Vagina (tissue), 2 donors: Measurements from ENCODE around the gene AVPR2. TPM values are rescaled to one million over a fixed set of nuclear protein-coding genes. Genes with fewer than 3 reads are reported as not detected.
A peak's percentile ranks its signal among the peaks of the same experiment; 100 is the strongest.

Source experiments
- DNase-seq, 2 donors: peaks; one replicate each; pipeline ENCODE4 v3.0.0-alpha.2; 2017; ENCODE audit errors: extremely low spot score in 2 of 2
- H3K27ac ChIP-seq: fragments of 200-600 bp; sonication (generic); one replicate; pipeline ENCODE4 v1.5.1; 2019
- H3K27me3 ChIP-seq: fragments of 200-600 bp; sonication (generic); one replicate; pipeline ENCODE4 v1.5.1; 2019
- H3K36me3 ChIP-seq, 2 donors: fragments of 200-600 bp; sonication (generic); one replicate each; pipeline ENCODE4 v1.5.1; 2017 to 2019
- H3K4me1 ChIP-seq: fragments of 200-600 bp; sonication (generic); one replicate; pipeline ENCODE4 v1.5.1; 2019
- H3K4me3 ChIP-seq, 2 donors: fragments of 200-600 bp; sonication (generic); 1 replicate in 1 of 2; 2 replicates in 1 of 2; pipeline ENCODE4 v1.5.1; 2016 to 2019
- H3K9me3 ChIP-seq: fragments of 200-600 bp; sonication (generic); one replicate; pipeline ENCODE4 v1.5.1; 2019
- CTCF ChIP-seq, 3 experiments: fragments of 450-650 bp in 2 of 3; fragments of 200-600 bp in 1 of 3; sonication (generic) in 1 of 3; IDR thresholded peaks; one replicate each; pipeline ENCODE4 v1.5.1; 2017 to 2019; ENCODE audit warnings: antibody characterized with exemption in 3 of 3, mild to moderate bottlenecking in 2 of 3, moderate library complexity in 2 of 3
- POLR2A ChIP-seq, 2 donors: fragments of 450-650 bp; IDR thresholded peaks; one replicate each; pipeline ENCODE4 v1.6.1; 2017; ENCODE audit warnings: antibody characterized with exemption in 2 of 2, mild to moderate bottlenecking in 2 of 2, moderate library complexity in 2 of 2
- POLR2AphosphoS5 ChIP-seq, 2 donors: sonication (generic); formaldehyde crosslinking; IDR thresholded peaks; one replicate each; pipeline ENCODE4 v1.9.0; 2017; ENCODE audit warnings: antibody characterized with exemption in 2 of 2, mild to moderate bottlenecking in 2 of 2, low read depth in 1 of 2; ENCODE audit not compliant: insufficient read depth in 1 of 2
- intact Hi-C: fragments of 100-400 bp; cut with DNase I; formaldehyde crosslinking; loops from one replicate; pipeline ENCODE4 v1.15.1; 2023
- total RNA-seq: library from RNA; depleted of rRNA; stranded (reverse); fragments of >200 nt; gene quantifications from one replicate; pipeline ENCODE4 v1.2.3, GENCODE V29; 2016

Gene AVPR2
- total RNA-seq, 1 donor from 2014 or later: 4.9 TPM

DNA sequence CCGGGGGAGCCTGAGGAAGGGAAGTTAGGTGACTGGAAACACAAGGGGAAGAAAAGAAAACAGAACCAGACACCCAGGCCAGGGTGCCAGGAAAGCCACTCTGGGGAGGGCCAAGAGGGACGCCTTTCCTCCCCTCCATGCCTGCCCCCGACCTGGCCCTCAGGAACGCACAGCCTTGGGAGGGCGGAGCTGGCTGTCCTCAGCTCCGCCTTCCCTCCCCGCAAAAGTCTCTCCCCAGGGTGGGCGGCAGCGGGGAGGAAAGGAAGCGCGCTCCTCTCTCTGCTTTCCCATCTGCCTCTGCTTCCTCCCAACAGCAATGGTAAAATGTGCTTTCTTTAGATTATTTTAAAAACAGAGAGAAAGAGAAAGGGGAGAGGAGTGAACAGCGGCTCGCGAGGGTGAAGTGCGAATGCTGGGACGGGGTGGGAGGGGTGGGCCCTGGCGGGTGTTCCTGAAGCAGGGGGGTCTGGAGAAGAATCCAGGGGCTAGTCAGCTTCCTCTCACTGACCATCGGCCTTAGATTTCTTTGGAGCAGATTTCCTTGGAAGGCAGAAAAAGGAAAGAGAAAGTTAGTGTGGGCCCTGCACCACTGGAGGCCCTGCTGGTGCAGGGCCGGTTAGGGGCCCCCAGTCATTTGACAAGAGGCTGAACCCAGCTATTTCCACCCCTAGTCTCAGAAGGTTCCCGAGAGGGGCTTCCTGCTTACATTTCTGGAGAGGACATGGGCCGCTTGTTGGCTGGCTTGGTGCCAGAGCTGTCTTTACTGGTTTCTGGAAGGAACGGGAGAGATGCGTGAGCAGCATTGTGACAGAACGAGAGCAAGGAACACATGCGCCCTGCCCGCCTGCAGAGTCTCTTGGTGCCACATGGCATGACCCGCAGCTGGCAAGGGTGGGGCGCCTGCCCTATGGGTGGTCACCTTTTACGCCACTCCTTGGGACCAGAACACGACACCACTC is 44.7 kb downstream of the AVPR2 start:
- Histone ChIP-seq H3K27me3 (no peaks in the 10 kb centered on the region), H3K27ac (peak overlapping the region; percentile 28), H3K36me3 (peaks cover 0 to 36% of the 10 kb centered on the region in 2 donors), H3K4me1 (no peaks in the 10 kb centered on the region), H3K9me3 (no peaks in the 10 kb centered on the region), H3K4me3 (no peak overlapping the region)
- DNase-seq: no peak
- TF ChIP-seq POLR2AphosphoS5 (IDR thresholded peaks at IDR 0.05; ENCODE audit: insufficient read depth in 1 of 2, low read depth in 1 of 2) (no peak), CTCF (IDR thresholded peaks at IDR 0.05) (no peak), POLR2A (IDR thresholded peaks at IDR 0.05) (no peak)
- intact Hi-C loops: loop anchor here (2.0 kb wide), 1 partner anchor 186 kb away; no protein-coding TSS in a partner anchor

- DNase-seq: no peak
- intact Hi-C loops: no loop called here
- TF ChIP-seq CTCF (IDR thresholded peaks at IDR 0.05) (no peak), POLR2A (IDR thresholded peaks at IDR 0.05) (no peak), POLR2AphosphoS5 (IDR thresholded peaks at IDR 0.05; ENCODE audit: insufficient read depth in 1 of 2, low read depth in 1 of 2) (no peak)
- Histone ChIP-seq H3K4me1 (no peaks in the 10 kb centered on the region), H3K9me3 (no peaks in the 10 kb centered on the region), H3K27me3 (no peaks in the 10 kb centered on the region), H3K4me3 (no peak overlapping the region), H3K36me3 (peaks cover 0 to 46% of the 10 kb centered on the region in 2 donors), H3K27ac (peak overlapping the region; percentile 28)
These were observed 45.7 kb downstream of the AVPR2 start for GRCh38 chrX:153950127-153950526.

DNA sequence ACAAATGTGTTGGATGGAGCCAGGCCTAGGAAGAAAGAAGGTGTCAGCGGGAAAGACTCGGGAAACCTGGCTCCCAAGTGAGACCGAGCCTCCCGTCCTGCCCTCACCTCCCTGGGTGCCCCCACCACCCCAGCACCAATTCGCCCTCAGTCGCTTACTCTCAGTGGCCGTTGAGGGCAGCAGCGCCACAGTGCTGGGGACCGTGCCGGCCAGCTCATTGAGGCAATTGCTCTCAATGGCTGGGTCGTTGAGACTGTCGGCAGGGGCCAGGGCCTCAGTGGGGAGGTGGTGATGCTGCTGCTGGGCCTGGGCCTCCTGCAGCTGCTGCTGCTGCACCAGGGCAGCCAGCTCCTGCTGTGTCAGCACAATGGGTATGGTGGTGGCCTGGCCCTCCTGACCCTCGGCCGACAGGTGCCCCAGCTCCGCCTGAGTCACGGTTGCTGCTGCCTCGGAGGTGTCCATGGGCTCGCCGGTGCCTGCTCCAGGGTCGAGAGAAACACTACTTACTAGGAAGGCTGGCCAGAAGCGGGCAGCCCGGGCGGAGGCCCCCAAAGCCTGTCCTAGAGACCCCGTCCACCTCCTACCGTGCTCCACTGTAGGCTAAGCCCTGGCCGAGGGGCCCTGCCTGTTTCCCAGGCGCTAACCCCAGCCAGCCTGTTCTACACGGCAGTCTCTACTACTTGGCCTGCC is 47.4 kb downstream of the AVPR2 start:
- TF ChIP-seq CTCF (IDR thresholded peaks at IDR 0.05): no peak
- no peak for TF ChIP-seq POLR2A (IDR thresholded peaks at IDR 0.05)
- no peak for TF ChIP-seq POLR2AphosphoS5 (IDR thresholded peaks at IDR 0.05; ENCODE audit: insufficient read depth in 1 of 2, low read depth in 1 of 2)
- peaks cover 0 to 60% of the 10 kb centered on the region in 2 donors for H3K36me3 ChIP-seq
- no peak overlapping the region for H3K27ac ChIP-seq
- H3K27me3 ChIP-seq: no peaks in the 10 kb centered on the region
- no peak for DNase-seq
- no peaks in the 10 kb centered on the region for H3K4me1 ChIP-seq
- intact Hi-C loops: no loop called here
- H3K9me3 ChIP-seq: no peaks in the 10 kb centered on the region
- peak overlapping the region in 1 of 2 donors; percentile 8 for H3K4me3 ChIP-seq

- no peaks in the 10 kb centered on the region for H3K4me1 ChIP-seq
- intact Hi-C loops: no loop called here
- TF ChIP-seq POLR2A (IDR thresholded peaks at IDR 0.05): no peak
- no peak for TF ChIP-seq CTCF (IDR thresholded peaks at IDR 0.05)
- no peak for TF ChIP-seq POLR2AphosphoS5 (IDR thresholded peaks at IDR 0.05; ENCODE audit: insufficient read depth in 1 of 2, low read depth in 1 of 2)
These were observed 48.0 kb downstream of the AVPR2 start for GRCh38 chrX:153952373-153953026.

More at GRCh38 chrX:153952373-153953026, 48.0 kb downstream of the AVPR2 start:
- Histone ChIP-seq H3K27me3 (no peaks in the 10 kb centered on the region), H3K36me3 (peaks cover 0 to 67% of the 10 kb centered on the region in 2 donors), H3K27ac (peak overlapping the region; percentile 17), H3K9me3 (no peaks in the 10 kb centered on the region), H3K4me3 (peak overlapping the region in 1 of 2 donors; percentile 8)
- no peak for DNase-seq
